Neural crest cell (in vitro differentiated cells): ENCODE measurements around the gene KDM5B. TPM values are rescaled to one million over a fixed set of nuclear protein-coding genes. Genes with fewer than 3 reads are reported as not detected.
A peak's percentile ranks its signal among the peaks of the same experiment; 100 is the strongest.

Experiments
- DNase-seq: peaks from one replicate; pipeline ENCODE4 v3.0.0; 2021; ENCODE audit warnings: low read depth, mixed read lengths, low spot score
- H3K27ac Mint-ChIP-seq: one replicate; pipeline ENCODE4 v1.8.0; 2021; ENCODE audit warnings: mild to moderate bottlenecking, mixed read lengths; ENCODE audit not compliant: unreplicated experiment
- H3K27me3 Mint-ChIP-seq: 2 replicates; pipeline ENCODE4 v1.8.0; 2021; ENCODE audit warnings: low read depth, mild to moderate bottlenecking, mixed read lengths
- H3K36me3 Mint-ChIP-seq: 2 replicates; pipeline ENCODE4 v1.8.0; 2021; ENCODE audit warnings: low read depth, mild to moderate bottlenecking, mixed read lengths
- H3K4me1 Mint-ChIP-seq: 2 replicates; pipeline ENCODE4 v1.8.0; 2021; ENCODE audit warnings: mixed read lengths
- H3K4me3 Mint-ChIP-seq: one replicate; pipeline ENCODE4 v1.8.0; 2021; ENCODE audit warnings: mild to moderate bottlenecking, mixed read lengths
- H3K9me3 Mint-ChIP-seq: 2 replicates; pipeline ENCODE4 v1.8.0; 2021; ENCODE audit warnings: mixed read lengths
- CTCF ChIP-seq: fragments of 200-600 bp; sonication (generic); conservative IDR thresholded peaks from 2 replicates; pipeline ENCODE4 v1.5.0; 2021; ENCODE audit warnings: antibody characterized with exemption, mild to moderate bottlenecking
- total RNA-seq: library from RNA; stranded (reverse); gene quantifications from 2 replicates; pipeline ENCODE4 v1.2.1, GENCODE V29; 2021

The KDM5B gene
- total RNA-seq, 1 donor from 2014 or later = 158 TPM

GRCh38 chr1:202701200-202701599 is 107.0 kb downstream of the KDM5B start:
- TF ChIP-seq CTCF = no peak
- Mint-ChIP-seq H3K27ac (no peak overlapping the region), H3K4me3 (no peak overlapping the region), H3K9me3 (no peaks in the 10 kb centered on the region), H3K4me1 (no peaks in the 10 kb centered on the region), H3K36me3 (no peaks in the 10 kb centered on the region), H3K27me3 (peaks cover 73% of the 10 kb centered on the region)
- no peak for DNase-seq

- Mint-ChIP-seq H3K27ac (no peak overlapping the region), H3K4me3 (no peak overlapping the region), H3K36me3 (no peaks in the 10 kb centered on the region), H3K4me1 (no peaks in the 10 kb centered on the region), H3K9me3 (no peaks in the 10 kb centered on the region), H3K27me3 (peaks cover 73% of the 10 kb centered on the region)
- DNase-seq = no peak
- TF ChIP-seq CTCF = no peak
Measured at GRCh38 chr1:202700061-202700460, 108.2 kb downstream of the KDM5B start.

DNA sequence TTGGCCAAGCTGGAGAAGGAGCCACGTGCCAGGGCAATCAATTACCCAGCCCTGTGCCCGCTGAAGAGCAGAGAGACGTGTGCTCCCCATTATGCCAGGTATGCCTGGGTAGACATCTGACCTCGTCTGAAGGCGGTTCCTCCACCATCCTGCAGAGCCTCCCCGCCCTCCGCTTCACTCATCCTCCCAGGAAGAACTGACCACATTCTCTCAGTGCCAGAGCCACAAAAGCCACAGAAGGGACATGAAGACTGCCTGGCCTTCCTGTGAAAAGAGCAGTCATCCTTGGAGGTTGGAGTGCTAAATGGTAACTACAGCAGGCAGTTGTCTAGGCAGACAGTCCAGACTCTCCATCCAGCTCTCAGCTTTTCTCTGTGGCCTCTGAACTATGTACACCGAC is 109.9 kb downstream of the KDM5B start:
- Mint-ChIP-seq H3K4me1 (no peaks in the 10 kb centered on the region), H3K36me3 (no peaks in the 10 kb centered on the region), H3K9me3 (no peaks in the 10 kb centered on the region), H3K27ac (no peak overlapping the region), H3K4me3 (no peak overlapping the region), H3K27me3 (peaks cover 68% of the 10 kb centered on the region)
- TF ChIP-seq CTCF = no peak
- no peak for DNase-seq

DNA sequence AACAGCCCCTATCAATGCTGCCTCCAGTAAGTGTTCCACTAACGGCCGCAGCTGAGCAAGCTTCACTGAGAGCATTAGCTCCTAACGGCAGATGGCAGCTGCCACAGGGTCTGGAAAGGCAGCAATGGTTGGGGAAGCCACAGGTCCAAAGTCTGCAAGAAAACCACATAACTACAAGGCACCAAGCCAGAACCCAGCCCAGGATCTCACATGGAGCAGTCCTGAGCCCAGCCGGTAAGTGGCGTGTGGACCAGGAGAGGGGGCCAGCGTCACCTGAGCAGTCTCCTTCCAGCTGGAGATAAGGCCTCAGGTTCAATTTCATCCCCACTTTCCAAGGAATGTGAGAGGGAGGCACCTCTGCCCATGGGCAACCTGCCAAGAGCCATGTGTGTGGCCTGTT is 111.2 kb downstream of the KDM5B start:
- TF ChIP-seq CTCF = no peak
- H3K27me3 Mint-ChIP-seq = peaks cover 64% of the 10 kb centered on the region
- no peak for DNase-seq
- H3K27ac Mint-ChIP-seq = peak overlapping the region; percentile 17
- H3K9me3 Mint-ChIP-seq = peaks cover 3% of the 10 kb centered on the region
- no peak overlapping the region for H3K4me3 Mint-ChIP-seq
- no peaks in the 10 kb centered on the region for H3K36me3 Mint-ChIP-seq
- H3K4me1 Mint-ChIP-seq = peaks cover 3% of the 10 kb centered on the region

- no peak for DNase-seq
- H3K36me3 Mint-ChIP-seq = no peaks in the 10 kb centered on the region
- H3K4me1 Mint-ChIP-seq = peaks cover 3% of the 10 kb centered on the region
- H3K4me3 Mint-ChIP-seq = no peak overlapping the region
- TF ChIP-seq CTCF = no peak
- H3K9me3 Mint-ChIP-seq = peaks cover 3% of the 10 kb centered on the region
- peaks cover 70% of the 10 kb centered on the region for H3K27me3 Mint-ChIP-seq
- H3K27ac Mint-ChIP-seq = no peak overlapping the region
Measured at GRCh38 chr1:202694314-202694713, 113.9 kb downstream of the KDM5B start.
